Neural crest cell (in vitro differentiated cells): ENCODE results near the gene DOHH. TPM values are rescaled to one million over a fixed set of nuclear protein-coding genes. Genes with fewer than 3 reads are reported as not detected.

Experiments
- DNase-seq: peaks from one replicate; pipeline ENCODE4 v3.0.0; 2021; ENCODE audit warnings: low read depth, mixed read lengths, low spot score
- H3K27ac Mint-ChIP-seq: one replicate; pipeline ENCODE4 v1.8.0; 2021; ENCODE audit warnings: mild to moderate bottlenecking, mixed read lengths; ENCODE audit not compliant: unreplicated experiment
- H3K27me3 Mint-ChIP-seq: 2 replicates; pipeline ENCODE4 v1.8.0; 2021; ENCODE audit warnings: low read depth, mild to moderate bottlenecking, mixed read lengths
- H3K36me3 Mint-ChIP-seq: 2 replicates; pipeline ENCODE4 v1.8.0; 2021; ENCODE audit warnings: low read depth, mild to moderate bottlenecking, mixed read lengths
- H3K4me1 Mint-ChIP-seq: 2 replicates; pipeline ENCODE4 v1.8.0; 2021; ENCODE audit warnings: mixed read lengths
- H3K4me3 Mint-ChIP-seq: one replicate; pipeline ENCODE4 v1.8.0; 2021; ENCODE audit warnings: mild to moderate bottlenecking, mixed read lengths
- H3K9me3 Mint-ChIP-seq: 2 replicates; pipeline ENCODE4 v1.8.0; 2021; ENCODE audit warnings: mixed read lengths
- CTCF ChIP-seq: fragments of 200-600 bp; sonication (generic); conservative IDR thresholded peaks from 2 replicates; pipeline ENCODE4 v1.5.0; 2021; ENCODE audit warnings: antibody characterized with exemption, mild to moderate bottlenecking
- total RNA-seq: library from RNA; stranded (reverse); gene quantifications from 2 replicates; pipeline ENCODE4 v1.2.1, GENCODE V29; 2021

Gene DOHH
- total RNA-seq, 1 donor from 2014 or later = 12.8 TPM

- no peak for DNase-seq
- H3K4me3 Mint-ChIP-seq = no peak overlapping the region
- H3K27ac Mint-ChIP-seq = no peak overlapping the region
- H3K36me3 Mint-ChIP-seq = peaks cover 3% of the 10 kb centered on the region
- TF ChIP-seq CTCF = no peak
- H3K4me1 Mint-ChIP-seq = no peaks in the 10 kb centered on the region
- no peaks in the 10 kb centered on the region for H3K27me3 Mint-ChIP-seq
- no peaks in the 10 kb centered on the region for H3K9me3 Mint-ChIP-seq
Measured at GRCh38 chr19:3536429-3537100, 36.1 kb upstream of the DOHH start.

- H3K9me3 Mint-ChIP-seq = no peaks in the 10 kb centered on the region
- TF ChIP-seq CTCF = no peak
- H3K4me1 Mint-ChIP-seq = no peaks in the 10 kb centered on the region
- H3K36me3 Mint-ChIP-seq = peaks cover 3% of the 10 kb centered on the region
- H3K27ac Mint-ChIP-seq = no peak overlapping the region
- H3K27me3 Mint-ChIP-seq = no peaks in the 10 kb centered on the region
- no peak for DNase-seq
- H3K4me3 Mint-ChIP-seq = no peak overlapping the region
Measured at GRCh38 chr19:3535981-3536380, 35.5 kb upstream of the DOHH start.

- no peak for TF ChIP-seq CTCF
- no peak overlapping the region for H3K27ac Mint-ChIP-seq
- no peaks in the 10 kb centered on the region for H3K4me1 Mint-ChIP-seq
- H3K36me3 Mint-ChIP-seq = peaks cover 3% of the 10 kb centered on the region
- no peaks in the 10 kb centered on the region for H3K9me3 Mint-ChIP-seq
- no peak for DNase-seq
- no peaks in the 10 kb centered on the region for H3K27me3 Mint-ChIP-seq
- no peak overlapping the region for H3K4me3 Mint-ChIP-seq
Measured at GRCh38 chr19:3535563-3535965, 35.1 kb upstream of the DOHH start.

GRCh38 chr19:3535235-3535535 is 34.7 kb upstream of the DOHH start:
- Mint-ChIP-seq H3K27me3 (no peaks in the 10 kb centered on the region), H3K36me3 (peaks cover 3% of the 10 kb centered on the region), H3K4me1 (no peaks in the 10 kb centered on the region), H3K27ac (no peak overlapping the region), H3K4me3 (no peak overlapping the region), H3K9me3 (no peaks in the 10 kb centered on the region)
- DNase-seq = no peak
- no peak for TF ChIP-seq CTCF

- H3K9me3 Mint-ChIP-seq = no peaks in the 10 kb centered on the region
- no peak overlapping the region for H3K4me3 Mint-ChIP-seq
- peaks cover 3% of the 10 kb centered on the region for H3K36me3 Mint-ChIP-seq
- H3K27ac Mint-ChIP-seq = no peak overlapping the region
- no peak for TF ChIP-seq CTCF
- no peaks in the 10 kb centered on the region for H3K4me1 Mint-ChIP-seq
- no peak for DNase-seq
- no peaks in the 10 kb centered on the region for H3K27me3 Mint-ChIP-seq
Measured at GRCh38 chr19:3534375-3535234, 34.1 kb upstream of the DOHH start.
